ENCODE results near the gene LRRC3B. TPM values are rescaled to one million over a fixed set of nuclear protein-coding genes. Genes with fewer than 3 reads are reported as not detected.
A peak's percentile ranks its signal among the peaks of the same experiment; 100 is the strongest.

LRRC3B gene
- total and polyA plus RNA-seq, 4 donors = 0.02 to 0.37 TPM; not detected in 2

DNA sequence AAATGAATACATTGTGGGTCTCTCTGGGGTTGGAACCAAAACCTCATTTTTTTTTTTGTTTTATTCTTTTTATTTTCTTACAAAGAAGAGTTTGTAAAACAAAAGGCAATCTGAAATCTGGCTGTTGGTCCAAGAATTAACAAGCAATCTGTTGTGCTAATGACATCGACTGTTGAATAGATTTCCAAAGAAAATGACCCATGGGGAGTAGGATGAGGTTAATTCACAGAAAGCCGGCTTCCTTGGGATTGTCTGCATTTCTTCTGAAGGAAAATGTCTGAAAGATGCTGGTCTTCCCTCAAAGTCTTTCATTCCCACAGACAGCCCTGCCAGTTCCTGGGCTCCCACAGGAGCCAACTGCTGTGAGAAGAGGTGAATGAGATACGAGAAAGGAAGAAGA, 92.9 kb downstream of the LRRC3B start:
- TF ChIP-seq CTCF (IDR thresholded peaks at IDR 0.05; ENCODE audit: control extremely low read depth, extremely low read depth) = no peak
- ATAC-seq (ENCODE audit: insufficient read depth, low FRiP score) (no peak), DNase-seq (no peak)
- Histone ChIP-seq H3K4me3 (no peak overlapping the region), H3K9ac (ENCODE audit: insufficient read depth in 1 of 2, low read length in 2 of 2) (no peak overlapping the region), H3K27me3 (ENCODE audit: control insufficient read depth in 3 of 3, insufficient read depth in 3 of 3, low read length in 2 of 3) (no peaks in the 10 kb centered on the region), H3K9me3 (ENCODE audit: control insufficient read depth in 4 of 4, insufficient read depth in 3 of 4, low read length in 3 of 4) (peaks cover 0 to 2% (median 0%) of the 10 kb centered on the region in 4 donors), H3K4me1 (ENCODE audit: control insufficient read depth in 5 of 5, insufficient read depth in 5 of 5, low read length in 5 of 5) (peaks cover 0 to 29% (median 5%) of the 10 kb centered on the region in 5 donors), H3K27ac (ENCODE audit: low read depth in 1 of 2, low read length in 1 of 2) (no peak overlapping the region), H3K36me3 (ENCODE audit: control insufficient read depth in 4 of 4, insufficient read depth in 4 of 4, low read length in 4 of 4) (no peaks in the 10 kb centered on the region)
- 92 to 95% methylated on average over 3 of the region's 3 CpGs for WGBS, 2 donors

- H3K36me3 ChIP-seq (ENCODE audit: control insufficient read depth in 4 of 4, insufficient read depth in 4 of 4, low read length in 4 of 4) = no peaks in the 10 kb centered on the region
- no peak overlapping the region for H3K9ac ChIP-seq (ENCODE audit: insufficient read depth in 1 of 2, low read length in 2 of 2)
- no peak for ATAC-seq (ENCODE audit: insufficient read depth, low FRiP score)
- peaks cover 0 to 32% (median 5%) of the 10 kb centered on the region in 5 donors for H3K4me1 ChIP-seq (ENCODE audit: control insufficient read depth in 5 of 5, insufficient read depth in 5 of 5, low read length in 5 of 5)
- no peak for TF ChIP-seq CTCF (IDR thresholded peaks at IDR 0.05; ENCODE audit: control extremely low read depth, extremely low read depth)
- no peaks in the 10 kb centered on the region for H3K27me3 ChIP-seq (ENCODE audit: control insufficient read depth in 3 of 3, insufficient read depth in 3 of 3, low read length in 2 of 3)
- no peak overlapping the region for H3K4me3 ChIP-seq
- 60 to 74% methylated on average over 1 of the region's 1 CpG for WGBS, 2 donors
- peaks cover 0 to 2% (median 0%) of the 10 kb centered on the region in 4 donors for H3K9me3 ChIP-seq (ENCODE audit: control insufficient read depth in 4 of 4, insufficient read depth in 3 of 4, low read length in 3 of 4)
- DNase-seq = peak; percentile 12 to 66 (median 60)
- H3K27ac ChIP-seq (ENCODE audit: low read depth in 1 of 2, low read length in 1 of 2) = no peak overlapping the region
Measured at GRCh38 chr3:26718315-26718714, 95.7 kb downstream of the LRRC3B start.

GRCh38 chr3:26719134-26719533, 96.6 kb downstream of the LRRC3B start:
- 45 to 72% methylated on average over 4 of the region's 4 CpGs for WGBS, 2 donors
- Histone ChIP-seq H3K9ac (ENCODE audit: insufficient read depth in 1 of 2, low read length in 2 of 2) (no peak overlapping the region), H3K27ac (ENCODE audit: low read depth in 1 of 2, low read length in 1 of 2) (no peak overlapping the region), H3K36me3 (ENCODE audit: control insufficient read depth in 4 of 4, insufficient read depth in 4 of 4, low read length in 4 of 4) (no peaks in the 10 kb centered on the region), H3K9me3 (ENCODE audit: control insufficient read depth in 4 of 4, insufficient read depth in 3 of 4, low read length in 3 of 4) (peaks cover 0 to 2% (median 0%) of the 10 kb centered on the region in 4 donors), H3K4me3 (no peak overlapping the region), H3K4me1 (ENCODE audit: control insufficient read depth in 5 of 5, insufficient read depth in 5 of 5, low read length in 5 of 5) (peaks cover 0 to 32% (median 5%) of the 10 kb centered on the region in 5 donors), H3K27me3 (ENCODE audit: control insufficient read depth in 3 of 3, insufficient read depth in 3 of 3, low read length in 2 of 3) (no peaks in the 10 kb centered on the region)
- ATAC-seq (ENCODE audit: insufficient read depth, low FRiP score) (no peak), DNase-seq (peak; percentile 89 to 95 (median 94))
- TF ChIP-seq CTCF (IDR thresholded peaks at IDR 0.05; ENCODE audit: control extremely low read depth, extremely low read depth) = no peak

DNA sequence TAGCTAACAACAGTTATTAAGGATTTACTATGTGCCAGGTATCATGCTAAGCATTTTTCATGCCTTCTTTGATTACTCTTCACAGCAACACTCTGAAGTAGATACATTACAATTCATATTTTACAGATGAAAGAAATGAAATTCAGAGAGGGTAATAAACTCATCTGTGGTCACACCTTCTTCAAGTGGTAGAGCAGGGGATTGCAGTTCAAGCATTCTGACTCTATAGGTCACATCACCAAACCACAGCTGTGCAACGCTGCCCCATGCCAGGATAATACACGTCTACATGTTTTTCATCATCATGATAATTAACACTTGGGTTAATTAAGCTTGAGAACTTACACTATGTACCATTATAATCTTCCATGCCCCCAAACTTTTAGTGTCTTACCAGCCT, 98.5 kb downstream of the LRRC3B start:
- Histone ChIP-seq H3K9ac (ENCODE audit: insufficient read depth in 1 of 2, low read length in 2 of 2) (no peak overlapping the region), H3K27me3 (ENCODE audit: control insufficient read depth in 3 of 3, insufficient read depth in 3 of 3, low read length in 2 of 3) (no peaks in the 10 kb centered on the region), H3K9me3 (ENCODE audit: control insufficient read depth in 4 of 4, insufficient read depth in 3 of 4, low read length in 3 of 4) (peaks cover 0 to 2% (median 0%) of the 10 kb centered on the region in 4 donors), H3K36me3 (ENCODE audit: control insufficient read depth in 4 of 4, insufficient read depth in 4 of 4, low read length in 4 of 4) (no peaks in the 10 kb centered on the region), H3K4me3 (no peak overlapping the region), H3K27ac (ENCODE audit: low read depth in 1 of 2, low read length in 1 of 2) (no peak overlapping the region), H3K4me1 (ENCODE audit: control insufficient read depth in 5 of 5, insufficient read depth in 5 of 5, low read length in 5 of 5) (peaks cover 0 to 32% (median 5%) of the 10 kb centered on the region in 5 donors)
- no peak for ATAC-seq (ENCODE audit: insufficient read depth, low FRiP score)
- DNase-seq = no peak
- no peak for TF ChIP-seq CTCF (IDR thresholded peaks at IDR 0.05; ENCODE audit: control extremely low read depth, extremely low read depth)
- 87 to 93% methylated on average over 2 of the region's 2 CpGs for WGBS, 2 donors

Measured in lung (tissue), 12 donors.